GM06990 (cell line): ENCODE data around the gene ALDH9A1.
A peak's percentile ranks its signal among the peaks of the same experiment; 100 is the strongest.

Source experiments
- DNase-seq: peaks from one replicate; pipeline ENCODE4 v3.0.0-alpha.2; 2011; ENCODE audit not compliant: insufficient read length; ENCODE audit errors: extremely low read depth
- H3K27me3 ChIP-seq: replicated peaks from 2 replicates; pipeline ENCODE4 v1.6.0; 2011; ENCODE audit warnings: low read length; ENCODE audit not compliant: control insufficient read depth, insufficient read depth
- H3K36me3 ChIP-seq: 2 replicates; pipeline ENCODE4 v1.5.1; 2011; ENCODE audit warnings: low read length; ENCODE audit not compliant: control insufficient read depth, insufficient read depth
- H3K4me3 ChIP-seq: replicated peaks from 2 replicates; pipeline ENCODE4 v1.5.1; 2011; ENCODE audit warnings: low read depth, mild to moderate bottlenecking, control low read depth, low read length
- TF ChIP-seq, protein P1 (sequence below): IDR thresholded peaks from 2 replicates; pipeline ENCODE4 v1.5.1; 2011; ENCODE audit warnings: low read length, control low read depth, mild to moderate bottlenecking, inconsistent platforms; ENCODE audit not compliant: insufficient read depth, poor library complexity, severe bottlenecking

ALDH9A1 gene

DNA sequence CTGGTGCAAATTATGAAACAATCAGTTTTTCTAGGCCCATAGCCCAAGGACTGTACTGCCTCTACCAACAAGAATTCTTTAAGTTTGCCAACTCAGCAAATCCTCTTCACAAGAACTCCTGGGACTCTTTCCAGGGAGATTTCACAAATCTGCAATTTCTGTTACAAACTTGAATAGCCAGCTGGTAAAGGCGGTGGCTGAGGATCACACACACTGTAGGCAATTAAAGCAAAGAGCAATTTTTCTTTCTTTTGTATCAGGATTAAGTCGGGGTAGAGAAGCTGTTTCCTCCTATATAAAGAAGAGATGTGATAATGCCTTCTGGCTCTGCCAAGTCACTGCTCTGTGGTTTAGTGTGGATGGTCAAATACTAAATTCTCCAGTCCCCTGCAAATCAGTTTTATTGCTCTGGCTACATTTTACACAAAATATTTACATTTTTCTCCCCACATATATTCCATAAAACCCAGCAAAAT is 1.7 kb downstream of the ALDH9A1 start:
- TF ChIP-seq, protein P1, sequence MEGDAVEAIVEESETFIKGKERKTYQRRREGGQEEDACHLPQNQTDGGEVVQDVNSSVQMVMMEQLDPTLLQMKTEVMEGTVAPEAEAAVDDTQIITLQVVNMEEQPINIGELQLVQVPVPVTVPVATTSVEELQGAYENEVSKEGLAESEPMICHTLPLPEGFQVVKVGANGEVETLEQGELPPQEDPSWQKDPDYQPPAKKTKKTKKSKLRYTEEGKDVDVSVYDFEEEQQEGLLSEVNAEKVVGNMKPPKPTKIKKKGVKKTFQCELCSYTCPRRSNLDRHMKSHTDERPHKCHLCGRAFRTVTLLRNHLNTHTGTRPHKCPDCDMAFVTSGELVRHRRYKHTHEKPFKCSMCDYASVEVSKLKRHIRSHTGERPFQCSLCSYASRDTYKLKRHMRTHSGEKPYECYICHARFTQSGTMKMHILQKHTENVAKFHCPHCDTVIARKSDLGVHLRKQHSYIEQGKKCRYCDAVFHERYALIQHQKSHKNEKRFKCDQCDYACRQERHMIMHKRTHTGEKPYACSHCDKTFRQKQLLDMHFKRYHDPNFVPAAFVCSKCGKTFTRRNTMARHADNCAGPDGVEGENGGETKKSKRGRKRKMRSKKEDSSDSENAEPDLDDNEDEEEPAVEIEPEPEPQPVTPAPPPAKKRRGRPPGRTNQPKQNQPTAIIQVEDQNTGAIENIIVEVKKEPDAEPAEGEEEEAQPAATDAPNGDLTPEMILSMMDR, result no peak
- H3K27me3 ChIP-seq, result no peaks in the 10 kb centered on the region
- H3K36me3 ChIP-seq, result no peaks in the 10 kb centered on the region
- H3K4me3 ChIP-seq, result peak overlapping the region; percentile 95
- DNase-seq, result no peak

DNA sequence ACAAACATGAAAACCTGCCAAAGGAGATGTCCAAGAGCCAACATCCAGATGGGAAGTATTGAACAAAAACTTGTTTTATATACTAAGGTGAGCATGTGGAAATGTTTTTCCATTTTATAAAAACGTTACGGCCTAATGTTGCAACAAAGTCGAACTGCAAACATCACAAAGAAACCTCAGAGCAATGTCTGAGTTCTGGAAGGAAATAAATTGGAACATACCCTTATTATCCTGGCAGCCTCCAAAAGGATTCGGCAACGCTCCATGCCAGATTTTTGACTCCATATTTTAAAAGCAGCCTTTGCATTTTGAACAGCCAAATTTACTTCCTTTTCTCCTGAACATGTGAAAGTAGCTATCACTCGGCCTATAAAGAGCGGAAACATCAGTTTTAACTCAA is 3.3 kb downstream of the ALDH9A1 start:
- no peaks in the 10 kb centered on the region for H3K27me3 ChIP-seq
- no peak overlapping the region for H3K4me3 ChIP-seq
- no peak for DNase-seq
- no peaks in the 10 kb centered on the region for H3K36me3 ChIP-seq
- TF ChIP-seq, protein P1, result no peak

- no peaks in the 10 kb centered on the region for H3K27me3 ChIP-seq
- H3K4me3 ChIP-seq, result no peak overlapping the region
- DNase-seq, result no peak
- peaks cover 5% of the 10 kb centered on the region for H3K36me3 ChIP-seq
- TF ChIP-seq, protein P1, result no peak
These were observed 10.3 kb downstream of the ALDH9A1 start for GRCh38 chr1:165688046-165688445.

- no peaks in the 10 kb centered on the region for H3K27me3 ChIP-seq
- peaks cover 8% of the 10 kb centered on the region for H3K36me3 ChIP-seq
- no peak overlapping the region for H3K4me3 ChIP-seq
- DNase-seq, result no peak
- TF ChIP-seq, protein P1, result no peak
These were observed 11.4 kb downstream of the ALDH9A1 start for GRCh38 chr1:165686971-165687433.

DNA sequence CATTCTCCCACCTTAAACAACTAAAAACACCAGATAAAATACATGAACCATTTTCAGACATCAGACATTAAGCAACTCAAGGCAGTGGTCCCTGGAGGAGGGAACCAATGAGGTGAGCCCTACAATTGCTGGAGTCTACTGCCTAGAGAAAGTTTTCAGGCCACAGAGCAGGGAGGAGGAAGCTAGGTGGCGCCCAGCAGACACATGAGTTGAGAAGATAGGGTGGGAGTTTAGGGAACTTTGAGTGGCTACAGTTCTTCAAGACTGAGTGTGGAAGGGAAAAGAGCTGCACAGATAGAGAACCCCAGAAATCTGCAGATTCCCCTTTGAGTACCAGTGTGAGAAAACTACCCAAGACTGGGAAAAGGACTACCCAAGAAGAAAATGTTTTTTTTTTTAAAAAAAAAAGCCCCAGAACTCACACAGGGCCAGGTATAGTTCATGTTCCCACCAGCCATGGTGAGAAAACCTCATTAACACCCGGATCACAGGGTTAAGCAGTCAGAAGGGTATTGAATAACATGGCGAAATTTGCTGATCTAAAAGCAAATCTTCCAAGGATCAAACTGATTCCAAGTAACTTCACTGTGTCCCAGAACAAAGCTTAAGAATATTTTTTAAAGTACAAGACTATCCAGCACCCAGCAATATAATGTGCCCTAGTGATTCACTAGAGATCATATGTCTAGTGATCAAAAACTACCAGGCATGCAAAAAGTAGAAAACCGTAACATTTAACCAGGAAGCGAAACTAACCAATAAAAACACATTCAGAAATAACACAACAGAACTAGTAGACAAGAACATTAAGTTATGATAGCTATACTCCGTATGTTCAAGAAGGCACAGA is 12.0 kb downstream of the ALDH9A1 start:
- Histone ChIP-seq H3K27me3 (no peaks in the 10 kb centered on the region), H3K4me3 (no peak overlapping the region), H3K36me3 (peaks cover 10% of the 10 kb centered on the region)
- TF ChIP-seq, protein P1, result peak; percentile 44
- DNase-seq, result no peak
